HG03039 (cell line): ENCODE results near the gene DIP2C.
"Not testable (repeated sequence)": the region's sequence is repeated elsewhere in the genome, so short reads cannot be mapped to it uniquely, and the experiment has no call there.

Source experiments
- ATAC-seq: cut with Tn5 transposase; IDR thresholded peaks from one replicate; pipeline ENCODE4 v1.9.1; 2021; ENCODE audit warnings: mild to moderate bottlenecking, moderate library complexity; ENCODE audit not compliant: unreplicated experiment

The DIP2C gene

DNA sequence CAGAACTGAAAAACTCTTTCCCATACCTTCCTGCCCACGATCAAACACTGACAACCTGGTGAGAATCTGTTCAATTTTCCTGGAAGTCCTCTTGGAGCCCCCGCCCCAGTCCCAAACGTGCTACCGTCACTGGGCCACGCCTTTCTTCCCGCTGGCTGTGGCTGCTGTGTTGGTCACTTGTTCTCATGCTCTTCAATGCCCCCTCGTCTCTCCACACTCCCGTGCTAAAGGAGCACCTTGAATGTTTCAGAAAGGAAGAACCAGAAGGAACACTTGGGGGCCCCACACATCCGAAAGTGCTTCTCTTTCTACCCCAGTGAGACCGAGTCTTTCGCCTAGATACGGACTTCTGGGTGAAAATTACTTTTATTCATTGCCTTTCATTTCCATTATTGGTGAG, 215.1 kb downstream of the DIP2C start:
- ATAC-seq, result no peak

DNA sequence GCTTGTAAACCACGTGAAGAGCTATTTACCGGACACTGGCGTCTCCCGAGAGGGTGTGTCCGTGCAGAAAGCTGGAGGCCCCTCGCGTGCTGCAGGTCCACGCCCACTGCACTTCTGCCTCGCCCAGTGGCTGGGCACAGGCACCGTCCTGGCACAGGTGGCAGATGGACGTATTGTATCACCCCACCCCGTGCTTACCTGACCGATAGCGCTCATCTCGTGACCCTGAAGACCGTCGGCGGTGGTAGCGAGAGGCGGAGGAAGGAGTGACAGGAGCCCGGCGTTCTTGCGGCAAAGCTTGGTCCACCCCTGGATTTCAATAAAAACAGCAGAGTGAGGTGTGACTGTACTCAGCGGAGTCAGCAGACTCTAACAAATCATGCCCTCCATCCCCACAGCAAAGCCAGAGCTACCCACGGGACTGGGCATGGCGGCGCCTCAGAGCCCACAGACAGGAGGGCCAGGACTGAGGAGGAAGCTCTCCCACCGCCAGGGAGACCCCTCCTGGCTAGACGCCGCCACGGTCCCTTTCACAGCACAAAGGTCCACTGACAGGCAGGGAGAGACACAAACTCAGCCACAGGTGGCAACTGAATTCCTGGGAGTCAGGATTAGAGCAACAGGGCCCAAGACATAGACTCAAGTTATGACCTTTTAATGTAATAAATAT, 217.1 kb downstream of the DIP2C start:
- no peak for ATAC-seq

DNA sequence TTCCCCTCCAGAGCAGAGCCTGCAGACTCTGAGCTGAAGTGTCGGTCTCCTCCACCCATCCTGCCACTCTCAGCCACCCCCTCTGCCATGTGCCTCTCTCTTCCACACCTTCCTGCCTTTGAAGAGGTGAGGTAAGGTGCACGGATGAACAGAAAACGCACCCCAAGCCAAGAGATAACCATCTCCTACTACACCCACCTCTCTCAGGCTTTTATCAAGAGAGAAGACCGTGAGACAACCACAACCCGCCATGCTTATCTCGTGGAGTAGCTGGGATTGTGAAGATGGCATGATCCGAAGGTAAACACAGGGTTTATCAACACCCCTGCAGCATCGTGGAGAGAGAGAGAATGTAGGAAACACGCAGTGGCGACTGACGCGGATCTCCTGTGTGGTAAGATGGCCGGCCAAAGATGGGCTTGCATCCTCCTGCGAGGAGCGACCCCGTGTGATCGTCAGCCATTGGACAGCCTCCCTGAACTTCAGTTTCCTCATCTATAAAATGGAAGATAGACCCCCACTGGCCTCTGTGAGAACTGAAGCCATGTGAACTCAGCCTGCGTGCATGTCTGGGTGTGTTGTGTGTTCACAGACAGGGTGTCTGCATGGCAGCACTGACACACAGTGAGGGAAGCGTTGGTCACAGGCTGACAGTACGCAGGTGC, 219.0 kb downstream of the DIP2C start:
- no peak for ATAC-seq

DNA sequence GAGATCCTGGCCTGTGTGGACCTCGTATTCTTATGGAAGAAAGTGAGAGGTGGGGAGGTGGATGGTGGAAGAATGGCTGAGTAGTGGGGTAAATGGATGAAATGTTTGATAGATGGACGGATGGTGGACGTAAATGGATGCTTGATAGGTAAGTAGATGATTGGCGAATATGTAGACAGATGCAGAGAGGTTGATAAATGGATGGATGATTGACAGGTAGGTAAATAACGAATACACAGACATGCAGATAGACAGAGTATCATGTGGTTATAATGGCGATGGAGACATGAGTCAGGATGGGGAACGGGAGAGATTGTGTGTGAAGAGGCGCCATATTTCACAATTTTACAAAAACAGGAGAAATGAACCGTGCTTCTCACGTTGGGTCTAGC, 219.5 kb downstream of the DIP2C start:
- no peak for ATAC-seq

DNA sequence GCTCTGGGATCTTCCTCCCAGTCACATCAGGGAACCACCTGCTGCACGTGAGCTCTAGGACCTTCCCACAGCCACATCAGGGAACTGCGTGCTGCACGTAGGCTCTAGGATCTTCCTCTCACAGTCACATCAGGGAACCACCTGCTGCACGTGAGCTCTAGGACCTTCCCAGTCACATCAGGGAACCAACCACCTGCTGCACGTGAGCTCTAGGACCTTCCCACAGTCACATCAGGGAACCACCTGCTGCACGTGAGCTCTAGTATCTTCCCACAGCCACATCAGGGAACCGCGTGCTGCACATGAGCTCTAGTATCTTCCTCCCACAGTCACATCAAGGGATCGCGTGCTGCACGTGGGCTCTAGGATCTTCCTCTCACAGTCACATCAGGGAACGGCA, 229.7 kb downstream of the DIP2C start:
- ATAC-seq, result no peak

DNA sequence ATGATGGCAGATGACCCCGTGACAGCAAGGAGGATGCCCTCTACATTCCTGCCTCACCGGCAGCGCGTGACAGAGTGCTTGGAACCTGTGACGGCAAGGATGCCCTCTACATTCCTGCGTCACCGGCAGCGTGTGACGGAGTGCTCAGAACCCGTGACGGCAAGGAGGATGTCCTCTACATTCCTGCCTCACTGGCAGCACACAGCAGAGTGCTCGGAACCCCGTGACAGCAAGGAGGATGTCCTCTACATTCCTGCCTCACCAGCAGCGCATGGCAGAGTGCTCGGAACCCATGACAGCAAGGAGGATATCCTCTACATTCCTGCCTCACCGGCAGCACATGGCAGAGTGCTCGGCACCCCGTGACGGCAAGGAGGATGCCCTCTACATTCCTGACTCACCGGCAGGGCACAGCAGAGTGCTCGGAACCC, 231.0 kb downstream of the DIP2C start:
- no peak for ATAC-seq

DNA sequence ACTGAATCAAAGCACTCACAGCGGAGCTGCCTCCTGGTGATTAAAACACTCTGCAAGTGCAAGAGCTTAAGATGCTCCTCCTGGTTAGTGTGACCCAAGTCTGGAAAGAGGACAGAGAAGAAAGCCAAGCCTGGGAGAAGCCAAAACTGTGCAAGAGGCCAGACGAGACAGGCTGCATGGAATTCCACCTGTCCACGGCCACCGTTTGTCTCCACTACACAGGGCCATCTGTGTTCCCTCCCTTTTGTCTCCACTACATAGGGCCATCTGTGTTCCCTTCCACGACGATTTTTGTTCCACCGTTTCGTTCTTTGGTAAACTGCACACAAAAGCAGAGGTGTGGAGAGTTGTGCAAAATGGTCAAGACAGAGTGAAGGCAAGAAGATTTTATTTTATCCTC, 233.0 kb downstream of the DIP2C start:
- no peak for ATAC-seq

DNA sequence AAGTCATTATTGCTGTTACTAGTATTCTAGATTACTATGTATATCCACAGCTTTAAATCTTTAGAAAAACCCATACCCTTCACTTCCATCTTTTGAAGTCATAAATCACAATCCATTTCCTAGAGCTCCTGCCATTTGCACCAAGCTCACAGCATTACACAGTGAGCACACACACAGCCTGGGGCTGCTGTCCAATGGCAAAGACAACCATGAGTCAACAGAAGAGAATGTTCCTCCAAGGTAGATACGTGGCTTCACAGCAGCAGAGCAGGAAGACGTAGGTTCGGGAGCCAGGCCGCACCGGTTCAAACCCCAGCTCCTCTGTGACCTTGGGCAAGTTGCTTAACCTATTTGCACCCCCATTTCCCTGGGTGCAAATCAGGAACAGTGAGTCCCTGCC, 234.6 kb downstream of the DIP2C start:
- ATAC-seq, result no peak

DNA sequence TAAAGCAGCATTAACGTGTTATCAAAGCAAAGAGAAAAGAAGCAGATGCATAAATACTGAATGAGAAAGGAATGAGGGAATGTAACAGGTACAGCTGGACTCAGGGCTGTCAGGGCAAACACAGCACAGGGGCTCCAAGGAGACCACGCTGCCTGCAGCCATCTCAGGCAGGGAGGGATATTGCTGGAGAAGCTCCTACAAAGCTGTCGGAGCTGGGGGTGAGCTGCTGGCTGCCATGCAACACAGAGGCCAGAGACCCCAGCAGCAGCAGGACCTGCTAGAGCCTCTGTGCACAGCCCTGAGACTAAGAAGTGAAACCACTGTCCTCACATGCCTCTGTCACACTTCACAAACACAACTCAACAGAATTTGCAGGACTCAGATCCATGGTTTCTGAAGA, 235.8 kb downstream of the DIP2C start:
- no peak for ATAC-seq

DNA sequence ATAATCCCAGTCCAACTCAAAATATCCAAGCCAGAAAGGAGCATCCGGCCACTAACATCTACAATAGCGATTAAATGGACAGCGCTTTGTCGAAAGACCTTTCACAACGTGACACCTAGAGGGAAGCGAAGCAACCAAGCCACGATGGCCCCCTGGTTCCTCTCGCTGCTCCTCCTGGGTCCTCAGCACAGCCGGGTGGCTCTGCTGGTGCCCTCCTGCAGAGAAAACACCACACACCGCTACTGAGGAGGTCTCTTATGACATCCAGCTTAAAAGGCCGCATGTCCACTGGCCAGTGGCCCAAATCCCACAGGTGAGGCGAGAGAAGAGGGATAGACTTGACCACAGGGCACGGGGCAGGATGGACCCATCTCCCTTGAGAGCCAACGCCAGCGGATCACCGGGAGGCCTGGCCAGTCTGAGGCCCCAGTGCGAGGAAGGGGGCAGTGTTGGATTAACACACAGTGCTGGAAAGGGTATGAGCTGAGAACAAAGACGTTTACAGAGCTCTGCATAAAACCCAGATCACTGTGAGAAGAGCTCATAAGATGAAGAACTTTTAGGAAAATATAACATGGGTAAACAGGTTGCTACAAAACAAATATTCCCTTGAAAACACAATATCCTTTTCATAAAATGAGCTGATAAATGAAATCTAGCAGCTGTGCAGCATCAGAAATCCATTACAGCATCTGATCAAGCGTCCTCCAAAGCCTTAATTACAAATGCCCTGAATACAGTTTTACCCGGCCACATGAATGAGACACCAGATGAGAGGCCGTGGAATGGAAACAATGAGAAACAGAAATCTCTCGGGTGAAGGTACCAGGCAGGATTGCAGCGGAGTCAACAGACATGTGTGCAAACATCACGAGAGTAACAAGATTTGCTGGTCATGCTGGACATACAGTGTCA, 236.7 kb downstream of the DIP2C start:
- ATAC-seq, result no peak

DNA sequence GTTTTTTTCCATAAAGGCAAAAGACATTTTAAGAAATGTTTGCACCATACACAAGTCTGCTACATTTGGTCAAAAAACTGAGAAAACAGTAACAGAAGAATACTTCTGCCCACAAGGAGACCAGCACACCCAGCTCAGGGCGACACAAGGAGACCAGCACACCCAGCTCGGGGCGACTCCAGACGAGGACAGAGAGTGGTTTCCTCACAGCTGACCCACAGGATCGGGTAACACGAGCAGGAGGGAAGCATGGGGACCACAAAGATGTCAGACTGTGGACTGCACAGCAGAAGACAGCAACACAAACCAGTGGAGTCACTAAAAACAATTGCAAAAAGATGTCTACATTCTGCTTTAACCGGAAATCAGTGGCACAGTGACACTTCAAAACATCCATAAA, 237.6 kb downstream of the DIP2C start:
- ATAC-seq, result no peak

DNA sequence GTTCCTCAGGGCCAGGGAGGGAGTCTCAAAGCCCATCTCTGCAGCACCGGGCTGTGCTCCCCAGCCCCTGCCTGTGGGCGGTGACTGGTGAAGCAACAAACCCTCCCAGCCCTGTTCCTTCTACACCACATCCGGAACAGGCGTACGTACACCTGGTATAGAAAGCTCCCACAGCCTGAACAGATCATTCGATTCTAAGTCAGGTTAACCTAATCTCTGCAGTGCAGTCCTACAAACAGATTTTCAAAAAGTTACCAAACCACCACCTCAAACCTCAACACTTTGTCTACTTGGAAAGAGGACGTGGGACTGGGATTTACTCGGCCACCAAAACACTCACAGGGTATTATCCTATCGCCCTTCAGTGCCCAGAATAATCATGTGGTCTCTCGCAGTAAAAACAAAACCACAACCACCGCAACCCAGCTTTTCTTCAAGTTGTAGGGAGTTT, 238.4 kb downstream of the DIP2C start:
- ATAC-seq, result no peak

DNA sequence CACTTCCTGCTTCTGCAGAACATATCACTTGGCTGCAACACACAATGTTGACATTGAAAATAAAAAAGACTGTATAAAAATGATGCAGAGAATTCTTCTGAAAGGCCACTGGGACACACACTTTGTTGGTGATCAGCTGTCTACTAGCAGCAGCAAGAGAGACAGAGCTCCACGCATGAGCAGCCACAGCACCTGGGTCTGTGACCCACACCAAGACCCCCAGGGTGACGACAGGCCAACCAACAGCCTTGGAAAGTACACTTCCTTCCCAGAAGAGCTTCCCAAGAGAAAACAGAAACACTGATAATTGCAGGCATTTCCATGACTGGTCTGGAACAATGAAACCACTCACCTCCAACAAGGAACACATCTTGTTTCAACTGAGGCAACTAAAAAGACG, 239.0 kb downstream of the DIP2C start:
- ATAC-seq, result no peak

DNA sequence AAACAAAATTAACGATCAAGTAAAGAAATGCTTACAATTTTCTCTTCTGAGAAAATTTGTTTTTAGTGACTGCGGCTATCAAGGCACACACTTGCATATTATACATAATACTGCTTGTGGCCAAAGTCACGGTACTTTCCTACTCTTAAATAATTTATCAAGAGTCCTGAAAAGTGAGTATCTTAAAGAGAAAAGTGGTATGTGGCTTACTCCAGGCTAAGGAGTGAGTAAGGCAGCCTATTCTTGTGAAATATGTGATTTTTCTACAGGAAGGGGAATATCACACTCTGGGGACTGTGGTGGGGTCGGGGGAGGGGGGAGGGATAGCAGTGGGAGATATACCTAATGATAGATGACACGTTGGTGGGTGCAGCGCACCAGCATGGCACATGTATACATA, 240.1 kb downstream of the DIP2C start:
- not testable (repeated sequence) for ATAC-seq

DNA sequence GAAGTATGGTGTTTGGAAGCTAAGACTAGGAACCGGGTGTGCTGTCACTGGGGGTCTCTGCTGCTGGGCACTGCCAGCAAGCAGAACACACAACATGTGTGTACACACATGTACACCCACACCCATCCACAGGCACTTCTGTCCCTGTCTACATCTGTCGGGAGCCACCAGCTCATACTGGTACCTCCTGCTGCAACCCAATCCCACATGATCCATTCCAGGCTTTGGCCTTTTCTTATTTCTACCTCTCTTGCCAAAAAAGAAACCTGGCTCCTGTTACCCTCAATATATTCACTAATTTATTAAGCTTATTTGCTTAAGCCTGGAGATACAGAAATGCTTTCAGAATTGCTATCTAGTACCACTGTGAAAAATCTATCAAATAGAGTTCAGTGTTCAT, 246.0 kb downstream of the DIP2C start:
- no peak for ATAC-seq

DNA sequence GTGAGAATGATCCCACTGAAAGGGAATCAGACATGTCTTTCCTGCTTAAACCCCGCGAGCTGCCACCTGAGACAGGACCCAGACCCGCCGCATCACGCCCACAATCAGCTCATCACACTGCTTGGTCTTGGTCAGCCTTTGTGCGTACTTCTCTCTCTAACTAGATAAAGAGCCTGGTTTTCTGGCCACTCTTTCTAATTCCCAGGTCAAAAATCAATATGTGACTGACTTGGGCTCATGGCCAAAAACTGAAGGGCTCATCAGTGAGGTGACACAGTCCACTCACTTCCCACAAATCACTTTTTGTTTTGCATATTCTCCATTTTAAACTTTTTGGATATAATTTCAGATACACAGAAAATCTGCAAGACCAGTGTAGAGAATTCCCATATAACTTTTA, 247.3 kb downstream of the DIP2C start:
- no peak for ATAC-seq

DNA sequence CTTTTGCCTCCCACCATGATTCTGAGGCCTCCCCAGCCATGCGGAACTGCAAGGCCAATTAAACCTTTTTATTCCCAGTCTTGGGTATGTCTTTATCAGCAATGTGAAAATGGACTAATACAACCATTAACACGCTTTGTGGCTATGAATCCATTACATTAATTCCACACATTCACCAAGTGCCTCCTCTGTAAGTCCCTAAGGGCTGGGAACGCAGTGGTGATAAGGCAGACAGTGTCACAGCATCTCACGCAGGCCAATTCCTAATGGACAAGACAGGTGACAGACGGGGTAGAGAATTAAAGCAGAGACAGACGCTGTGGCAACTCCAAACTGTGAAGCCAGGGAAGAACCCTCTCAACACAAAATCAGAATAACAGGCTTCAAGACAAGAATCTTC, 247.8 kb downstream of the DIP2C start:
- ATAC-seq, result no peak

DNA sequence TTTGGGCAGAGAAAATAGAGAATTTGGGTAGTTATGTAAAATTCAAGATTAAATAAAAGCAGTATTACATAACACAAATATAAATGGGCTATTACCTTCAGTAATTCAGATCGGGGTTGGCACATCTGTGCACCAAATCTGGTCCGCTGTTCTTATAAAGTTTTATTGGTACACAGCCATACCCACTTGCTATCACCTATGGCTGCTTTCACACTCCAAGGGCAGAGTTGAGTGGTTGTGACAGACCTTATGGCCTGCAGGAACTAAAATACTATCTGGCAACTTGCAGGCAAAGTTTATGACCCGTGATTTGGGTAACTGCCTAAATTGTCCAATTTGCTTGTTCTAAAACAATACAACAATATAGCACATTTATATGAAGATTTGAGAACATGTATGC, 249.3 kb downstream of the DIP2C start:
- no peak for ATAC-seq

DNA sequence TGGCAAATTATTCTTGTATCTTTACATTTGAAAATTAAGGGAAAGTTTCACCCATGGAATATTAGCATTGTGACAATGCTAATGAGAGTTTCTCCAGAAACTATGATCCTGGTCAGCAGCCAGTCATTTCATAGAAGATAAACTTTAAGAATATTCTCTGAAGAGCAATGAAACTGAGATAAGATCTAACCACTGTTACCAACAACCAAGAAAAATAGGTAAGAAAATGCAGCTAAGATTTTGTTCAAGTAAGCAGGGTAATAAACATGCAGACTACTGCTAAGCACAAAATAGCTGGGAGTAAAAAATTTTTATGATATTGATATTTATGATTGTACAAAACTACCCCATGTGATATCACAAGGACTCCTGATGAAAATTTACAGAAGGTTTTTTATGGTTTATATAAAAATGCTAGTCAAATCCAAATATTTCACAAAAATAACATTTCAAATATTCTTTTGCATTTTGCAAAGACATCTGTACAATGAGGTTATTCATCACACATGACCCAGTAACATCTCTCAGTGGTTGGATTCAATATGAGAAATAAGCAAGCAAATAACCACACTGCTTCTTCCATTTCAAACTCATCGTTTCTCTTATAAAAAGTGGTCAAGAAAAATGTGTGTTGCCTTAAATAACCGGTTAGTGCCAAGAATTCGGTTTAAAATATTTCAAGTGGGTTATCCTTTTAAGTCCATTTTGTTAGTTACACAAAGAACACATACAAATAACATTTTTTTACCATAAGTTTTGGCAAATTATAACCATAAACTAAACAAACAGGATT, 251.6 kb downstream of the DIP2C start:
- no peak for ATAC-seq

DNA sequence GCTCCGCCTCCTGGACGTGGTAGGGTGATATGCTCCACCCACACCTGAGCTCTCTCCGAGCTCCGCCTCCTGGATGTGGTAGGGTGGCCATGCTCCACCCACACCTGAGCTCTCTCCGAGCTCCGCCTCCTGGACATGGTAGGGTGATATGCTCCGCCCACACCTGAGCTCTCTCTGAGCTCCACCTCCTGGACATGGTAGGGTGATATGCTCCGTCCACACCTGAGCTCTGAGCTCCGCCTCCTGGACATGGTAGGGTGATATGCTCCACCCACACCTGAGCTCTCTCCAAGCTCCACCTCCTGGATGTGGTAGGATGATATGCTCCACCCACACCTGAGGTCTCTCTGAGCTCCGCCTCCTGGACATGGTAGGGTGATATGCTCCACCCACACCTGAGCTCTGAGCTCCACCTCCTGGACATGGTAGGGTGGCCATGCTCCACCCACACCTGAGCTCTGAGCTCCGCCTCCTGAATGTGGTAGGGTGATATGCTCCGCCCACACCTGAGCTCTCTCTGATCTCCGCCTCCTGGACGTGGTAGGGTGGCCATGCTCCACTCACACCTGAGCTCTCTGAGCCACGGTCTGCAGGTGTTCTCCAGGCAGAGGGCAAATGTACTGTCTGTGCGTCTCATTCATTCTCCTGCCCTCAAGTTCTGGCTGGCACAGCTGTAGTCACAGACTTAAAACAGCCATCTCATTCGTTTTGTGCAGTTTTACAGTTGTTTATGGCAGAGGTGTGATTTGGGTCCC, 252.4 kb downstream of the DIP2C start:
- ATAC-seq, result no peak
